NCI-H345 treated with DMSO at 0.1 percent for 48 hours (cell line): Measurements from ENCODE around the gene NUDT14.

Experiments
- DNase-seq: peaks from one replicate; lab custom pipeline; 2025; ENCODE audit not compliant: unreplicated experiment; lab: John Stamatoyannopoulos, UW

The NUDT14 gene

GRCh38 chr14:105147671-105148603 is 33.2 kb downstream of the NUDT14 start:
- DNase-seq = no peak

- DNase-seq = no peak
These were observed 34.0 kb downstream of the NUDT14 start for GRCh38 chr14:105146976-105147635.

- DNase-seq = no peak
These were observed 34.7 kb downstream of the NUDT14 start for GRCh38 chr14:105146181-105146975.

GRCh38 chr14:105145381-105146180 is 35.5 kb downstream of the NUDT14 start:
- no peak for DNase-seq

- DNase-seq = no peak
These were observed 36.3 kb downstream of the NUDT14 start for GRCh38 chr14:105144666-105145380.

GRCh38 chr14:105144026-105144665 is 37.0 kb downstream of the NUDT14 start:
- DNase-seq = no peak

GRCh38 chr14:105143451-105144025 is 37.6 kb downstream of the NUDT14 start:
- no peak for DNase-seq

GRCh38 chr14:105142651-105143450 is 38.3 kb downstream of the NUDT14 start:
- DNase-seq = no peak

- DNase-seq = no peak
These were observed 39.4 kb downstream of the NUDT14 start for GRCh38 chr14:105141486-105142281.

GRCh38 chr14:105141026-105141425 is 40.1 kb downstream of the NUDT14 start:
- no peak for DNase-seq

GRCh38 chr14:105140581-105140980 is 40.5 kb downstream of the NUDT14 start:
- no peak for DNase-seq

GRCh38 chr14:105139831-105140239 is 41.3 kb downstream of the NUDT14 start:
- no peak for DNase-seq

- DNase-seq = no peak
These were observed 41.8 kb downstream of the NUDT14 start for GRCh38 chr14:105139212-105139825.

GRCh38 chr14:105138551-105139111 is 42.5 kb downstream of the NUDT14 start:
- DNase-seq = no peak

- no peak for DNase-seq
These were observed 43.0 kb downstream of the NUDT14 start for GRCh38 chr14:105138021-105138541.

GRCh38 chr14:105137481-105138020 is 43.6 kb downstream of the NUDT14 start:
- no peak for DNase-seq
